Gastrocnemius medialis (tissue), 4 donors: ENCODE measurements around the gene MESP2.

ENCODE experiments used
- CTCF ChIP-seq, 5 experiments: fragments of 450-650 bp in 3 of 5; fragments of 200-600 bp in 2 of 5; sonication (generic) in 2 of 5; IDR thresholded peaks in 4 of 5; conservative IDR thresholded peaks in 1 of 5; 1 replicate in 4 of 5; 2 replicates in 1 of 5; pipeline ENCODE4 v1.5.1; 2016 to 2019; ENCODE audit warnings: antibody characterized with exemption in 5 of 5, mild to moderate bottlenecking in 3 of 5, moderate library complexity in 3 of 5
- POLR2A ChIP-seq, 2 donors: fragments of 450-650 bp; IDR thresholded peaks; one replicate each; pipeline ENCODE4 v1.6.1; 2017; ENCODE audit warnings: antibody characterized with exemption in 2 of 2, mild to moderate bottlenecking in 2 of 2, moderate library complexity in 2 of 2

GRCh38 chr15:89767411-89767915 lies 8.7 kb upstream of the MESP2 start:
- TF ChIP-seq CTCF (IDR thresholded peaks at IDR 0.05 in 4 of 5, conservative IDR thresholded peaks at IDR 0.05 in 1 of 5) (no peak), POLR2A (IDR thresholded peaks at IDR 0.05) (no peak)
